ENCODE data around the gene LRIT1. TPM values are rescaled to one million over a fixed set of nuclear protein-coding genes. Genes with fewer than 3 reads are reported as not detected.

The LRIT1 gene
- total and polyA plus RNA-seq, 2 of the 8 experiments (the other 6 are each of a cell fraction or from before 2014, with no cell fraction given): 0.03 TPM; not detected in 1

- no peak overlapping the region for H3K4ac ChIP-seq (replicated peaks; ENCODE audit: insufficient read length, low read depth, low read length)
- no peak for FAIRE-seq
- H2BK12ac ChIP-seq (ENCODE audit: low read depth, low read length): no peak overlapping the region
- no peaks in the 10 kb centered on the region for H3K4me1 ChIP-seq (replicated peaks in 1 of 4; ENCODE audit: control insufficient read depth in 3 of 4, insufficient read depth in 4 of 4, low read length in 3 of 4)
- no peaks in the 10 kb centered on the region for H4K20me1 ChIP-seq (replicated peaks in 1 of 2; ENCODE audit: control insufficient read depth in 1 of 2, insufficient read depth in 2 of 2, low read length in 2 of 2)
- H2AK5ac ChIP-seq (ENCODE audit: low read depth, low read length): no peak overlapping the region
- ChIA-PET POLR2A (ENCODE audit: partially characterized antibody) (no interaction called here), CTCF (ENCODE audit: partially characterized antibody) (interaction anchor here (0.8 to 15.5 kb wide), 10 partner anchors 20 to 280 kb away, joined by 3 to 558 read pairs (median 4); no protein-coding TSS in a partner anchor)
- H3K79me1 ChIP-seq (ENCODE audit: low read depth, low read length): no peaks in the 10 kb centered on the region
- DNase-seq (ENCODE audit: low read depth in 1 of 2, low spot score in 2 of 2): peak in 1 of 2 experiments; percentile 10
- H2AFZ ChIP-seq (ENCODE audit: low read length): no peak overlapping the region
- H2BK20ac ChIP-seq (ENCODE audit: low read length): no peak overlapping the region
- no peak overlapping the region for H3K4me2 ChIP-seq (ENCODE audit: insufficient read depth in 1 of 2, low read depth in 2 of 2, low read length in 2 of 2)
- no peaks in the 10 kb centered on the region for H3K36me3 ChIP-seq (ENCODE audit: control insufficient read depth in 2 of 4, insufficient read depth in 4 of 4, low read length in 3 of 4)
- no peak overlapping the region for H3K23ac ChIP-seq (ENCODE audit: insufficient read length)
- no peak overlapping the region for H3K14ac ChIP-seq (ENCODE audit: insufficient read length)
- no peaks in the 10 kb centered on the region for H3K79me2 ChIP-seq (ENCODE audit: control insufficient read depth in 1 of 2, insufficient read depth in 2 of 2, low read length in 2 of 2)
- no peaks in the 10 kb centered on the region for H3K9me3 ChIP-seq (ENCODE audit: insufficient read depth in 2 of 2, low read depth in 1 of 2, low read length in 1 of 2)
- no peak overlapping the region for H3K9ac ChIP-seq (replicated peaks in 1 of 4; ENCODE audit: extremely low read depth in 1 of 4, low read depth in 3 of 4, low read length in 3 of 4)
- H2BK5ac ChIP-seq (ENCODE audit: low read depth, low read length): no peak overlapping the region
- H4K8ac ChIP-seq (ENCODE audit: extremely low read depth, insufficient read depth, low read length): no peak overlapping the region
- H3K4me3 ChIP-seq (ENCODE audit: extremely low read depth in 1 of 4, insufficient read depth in 2 of 4, low read depth in 3 of 4, low read length in 4 of 4): no peak overlapping the region
- H4K91ac ChIP-seq (replicated peaks; ENCODE audit: insufficient read length, low read length): no peak overlapping the region
- no peak overlapping the region for H3K56ac ChIP-seq (replicated peaks; ENCODE audit: insufficient read length, low read depth, low read length)
- no peak overlapping the region for H3K18ac ChIP-seq (ENCODE audit: extremely low read depth, low read length)
- no peaks in the 10 kb centered on the region for H3K23me2 ChIP-seq (ENCODE audit: low read depth, low read length)
- H2BK15ac ChIP-seq (ENCODE audit: low read length): no peak overlapping the region
- H2BK120ac ChIP-seq (replicated peaks; ENCODE audit: low read depth, low read length): no peak overlapping the region
- H3K27me3 ChIP-seq (replicated peaks in 1 of 4; ENCODE audit: control insufficient read depth in 3 of 4, extremely low read depth in 1 of 4, insufficient read depth in 3 of 4, low read length in 3 of 4): no peaks in the 10 kb centered on the region
- no peak overlapping the region for H4K5ac ChIP-seq (ENCODE audit: insufficient read length, low read depth, low read length)
- H3K27ac ChIP-seq (ENCODE audit: low read depth, low read length): no peak overlapping the region
- 82% methylated on average over 13 of the region's 13 CpGs; no CpG with 5 or more reads in 1 of the 2 experiments for WGBS, 2 experiments (ENCODE audit: extremely low coverage in 1 of 2, insufficient coverage in 1 of 2, insufficient read length in 1 of 2, insufficient replicate concordance in 2 of 2, low coverage in 1 of 2, low lambda C conversion rate in 2 of 2, missing lambda C conversion rate in 1 of 2)
- TF ChIP-seq POLR2AphosphoS5 (IDR thresholded peaks at IDR 0.05; ENCODE audit: low read depth, low read length) (no peak), SP4 (IDR thresholded peaks at IDR 0.05; ENCODE audit: low read length) (no peak), RXRA (IDR thresholded peaks at IDR 0.05; ENCODE audit: insufficient read depth, low read depth, low read length) (no peak), JUN (IDR thresholded peaks at IDR 0.05; ENCODE audit: low read depth, low read length) (no peak), KDM4A (IDR thresholded peaks at IDR 0.05; ENCODE audit: low read depth, low read length, severe bottlenecking) (no peak), SIRT6 (IDR thresholded peaks at IDR 0.05; ENCODE audit: low read length) (no peak)
- TF ChIP-seq, protein P1, sequence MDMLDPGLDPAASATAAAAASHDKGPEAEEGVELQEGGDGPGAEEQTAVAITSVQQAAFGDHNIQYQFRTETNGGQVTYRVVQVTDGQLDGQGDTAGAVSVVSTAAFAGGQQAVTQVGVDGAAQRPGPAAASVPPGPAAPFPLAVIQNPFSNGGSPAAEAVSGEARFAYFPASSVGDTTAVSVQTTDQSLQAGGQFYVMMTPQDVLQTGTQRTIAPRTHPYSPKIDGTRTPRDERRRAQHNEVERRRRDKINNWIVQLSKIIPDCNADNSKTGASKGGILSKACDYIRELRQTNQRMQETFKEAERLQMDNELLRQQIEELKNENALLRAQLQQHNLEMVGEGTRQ (IDR thresholded peaks at IDR 0.05; ENCODE audit: low read length): no peak
These were observed 21.0 kb upstream of the LRIT1 start for GRCh38 chr10:84262190-84262956.
